IPS-20b (cell line): ENCODE measurements around the gene P3H1.
"Not testable (repeated sequence)": the region's sequence is repeated elsewhere in the genome, so short reads cannot be mapped to it uniquely, and the experiment has no call there.

Experiments used
- H3K27ac ChIP-seq: one replicate; pipeline ENCODE4 v1.5.1; 2013; ENCODE audit warnings: low read length
- H3K27me3 ChIP-seq: 2 replicates; pipeline ENCODE4 v1.6.1; 2013; ENCODE audit warnings: mild to moderate bottlenecking, low read length, inconsistent platforms; ENCODE audit not compliant: insufficient read depth
- H3K36me3 ChIP-seq: 2 replicates; pipeline ENCODE4 v1.6.1; 2013; ENCODE audit warnings: low read depth, mild to moderate bottlenecking, inconsistent platforms, low read length, moderate library complexity; ENCODE audit not compliant: insufficient read depth
- H3K4me1 ChIP-seq: 2 replicates; pipeline ENCODE4 v1.6.1; 2013; ENCODE audit warnings: mild to moderate bottlenecking, control low read depth, inconsistent platforms, low read length, moderate library complexity; ENCODE audit not compliant: insufficient read depth
- H3K4me3 ChIP-seq: 2 replicates; pipeline ENCODE4 v1.5.1; 2013; ENCODE audit warnings: mild to moderate bottlenecking, low read length, inconsistent platforms
- H3K9ac ChIP-seq: 2 replicates; pipeline ENCODE4 v1.6.1; 2013; ENCODE audit warnings: low read depth, mild to moderate bottlenecking, inconsistent platforms, low read length, moderate library complexity
- H3K9me3 ChIP-seq: 2 replicates; pipeline ENCODE4 v1.6.1; 2013; ENCODE audit warnings: mild to moderate bottlenecking, low read depth, low read length, inconsistent platforms; ENCODE audit not compliant: insufficient read depth

Gene P3H1

GRCh38 chr1:42751511-42752070, 15.2 kb downstream of the P3H1 start:
- H3K4me3 ChIP-seq, H3K9me3 ChIP-seq, H3K27me3 ChIP-seq, H3K4me1 ChIP-seq, H3K9ac ChIP-seq, H3K27ac ChIP-seq: not testable (repeated sequence)
- peaks cover 89% of the 10 kb centered on the region for H3K36me3 ChIP-seq

GRCh38 chr1:42750041-42750440, 16.8 kb downstream of the P3H1 start:
- Histone ChIP-seq H3K4me3 (no peak overlapping the region), H3K36me3 (peaks cover 88% of the 10 kb centered on the region), H3K27ac (no peak overlapping the region), H3K9me3 (no peaks in the 10 kb centered on the region), H3K4me1 (no peaks in the 10 kb centered on the region), H3K27me3 (no peaks in the 10 kb centered on the region), H3K9ac (no peak overlapping the region)

- H3K9ac ChIP-seq: no peak overlapping the region
- no peaks in the 10 kb centered on the region for H3K9me3 ChIP-seq
- H3K4me3 ChIP-seq: no peak overlapping the region
- peaks cover 75% of the 10 kb centered on the region for H3K36me3 ChIP-seq
- no peak overlapping the region for H3K27ac ChIP-seq
- H3K27me3 ChIP-seq: no peaks in the 10 kb centered on the region
- no peaks in the 10 kb centered on the region for H3K4me1 ChIP-seq
Measured at GRCh38 chr1:42748461-42749410, 18.1 kb downstream of the P3H1 start.

- no peaks in the 10 kb centered on the region for H3K27me3 ChIP-seq
- no peaks in the 10 kb centered on the region for H3K4me1 ChIP-seq
- H3K36me3 ChIP-seq: peaks cover 67% of the 10 kb centered on the region
- no peak overlapping the region for H3K9ac ChIP-seq
- H3K27ac ChIP-seq: no peak overlapping the region
- H3K4me3 ChIP-seq: no peak overlapping the region
- no peaks in the 10 kb centered on the region for H3K9me3 ChIP-seq
Measured at GRCh38 chr1:42748021-42748420, 18.8 kb downstream of the P3H1 start.

- H3K36me3 ChIP-seq: peaks cover 59% of the 10 kb centered on the region
- no peaks in the 10 kb centered on the region for H3K4me1 ChIP-seq
- H3K4me3 ChIP-seq: no peak overlapping the region
- no peaks in the 10 kb centered on the region for H3K9me3 ChIP-seq
- H3K27ac ChIP-seq: no peak overlapping the region
- no peaks in the 10 kb centered on the region for H3K27me3 ChIP-seq
- H3K9ac ChIP-seq: no peak overlapping the region
Measured at GRCh38 chr1:42747125-42747524, 19.7 kb downstream of the P3H1 start.

GRCh38 chr1:42746436-42747105, 20.3 kb downstream of the P3H1 start:
- peaks cover 53% of the 10 kb centered on the region for H3K36me3 ChIP-seq
- no peak overlapping the region for H3K27ac ChIP-seq
- no peaks in the 10 kb centered on the region for H3K9me3 ChIP-seq

GRCh38 chr1:42745851-42746250, 21.0 kb downstream of the P3H1 start:
- Histone ChIP-seq H3K9me3 (no peaks in the 10 kb centered on the region), H3K27me3 (no peaks in the 10 kb centered on the region), H3K36me3 (peaks cover 52% of the 10 kb centered on the region), H3K4me3 (no peak overlapping the region), H3K9ac (no peak overlapping the region), H3K4me1 (peaks cover 4% of the 10 kb centered on the region; the same call in 1 of the 2 replicates), H3K27ac (no peak overlapping the region)

More at GRCh38 chr1:42746436-42747105, 20.3 kb downstream of the P3H1 start:
- no peak overlapping the region for H3K9ac ChIP-seq
- H3K27me3 ChIP-seq: no peaks in the 10 kb centered on the region
- no peak overlapping the region for H3K4me3 ChIP-seq
- H3K4me1 ChIP-seq: peaks cover under 1% of the 10 kb centered on the region; the same call in 1 of the 2 replicates

- peaks cover 39% of the 10 kb centered on the region for H3K36me3 ChIP-seq
- no peaks in the 10 kb centered on the region for H3K9me3 ChIP-seq
- H3K4me1 ChIP-seq: peaks cover 17% of the 10 kb centered on the region; the same call in 1 of the 2 replicates
- H3K27me3 ChIP-seq: no peaks in the 10 kb centered on the region
- H3K9ac ChIP-seq: no peak overlapping the region
- no peak overlapping the region for H3K4me3 ChIP-seq
- no peak overlapping the region for H3K27ac ChIP-seq
Measured at GRCh38 chr1:42744148-42744413, 22.7 kb downstream of the P3H1 start.

- Histone ChIP-seq H3K36me3 (peaks cover 33% of the 10 kb centered on the region), H3K27me3 (no peaks in the 10 kb centered on the region), H3K9ac (no peak overlapping the region), H3K27ac (no peak overlapping the region), H3K4me1 (peaks cover 17% of the 10 kb centered on the region; the same call in 1 of the 2 replicates), H3K9me3 (no peaks in the 10 kb centered on the region), H3K4me3 (no peak overlapping the region)
Measured at GRCh38 chr1:42743317-42744147, 23.3 kb downstream of the P3H1 start.

- H3K27me3 ChIP-seq: no peaks in the 10 kb centered on the region
- H3K4me1 ChIP-seq: peaks cover 17% of the 10 kb centered on the region; the same call in 1 of the 2 replicates
- no peak overlapping the region for H3K27ac ChIP-seq
- peaks cover 26% of the 10 kb centered on the region for H3K36me3 ChIP-seq
- H3K9ac ChIP-seq: no peak overlapping the region
- no peak overlapping the region for H3K4me3 ChIP-seq
- no peaks in the 10 kb centered on the region for H3K9me3 ChIP-seq
Measured at GRCh38 chr1:42742617-42743316, 24.1 kb downstream of the P3H1 start.

GRCh38 chr1:42742141-42742540, 24.7 kb downstream of the P3H1 start:
- Histone ChIP-seq H3K36me3 (peaks cover 20% of the 10 kb centered on the region), H3K27ac (no peak overlapping the region), H3K4me1 (peaks cover 17% of the 10 kb centered on the region; the same call in 1 of the 2 replicates), H3K9ac (no peak overlapping the region), H3K9me3 (no peaks in the 10 kb centered on the region), H3K4me3 (no peak overlapping the region), H3K27me3 (no peaks in the 10 kb centered on the region)
